GM10847 (cell line): ENCODE results near the gene SPACA7.

Experiments
- POLR2A ChIP-seq: IDR thresholded peaks from 2 replicates; pipeline ENCODE4 v1.6.1; 2011; ENCODE audit not compliant: insufficient read length; ENCODE audit errors: extremely low read depth

The SPACA7 gene

GRCh38 chr13:112345826-112346172 lies 30.4 kb upstream of the SPACA7 start:
- no peak for TF ChIP-seq POLR2A

DNA sequence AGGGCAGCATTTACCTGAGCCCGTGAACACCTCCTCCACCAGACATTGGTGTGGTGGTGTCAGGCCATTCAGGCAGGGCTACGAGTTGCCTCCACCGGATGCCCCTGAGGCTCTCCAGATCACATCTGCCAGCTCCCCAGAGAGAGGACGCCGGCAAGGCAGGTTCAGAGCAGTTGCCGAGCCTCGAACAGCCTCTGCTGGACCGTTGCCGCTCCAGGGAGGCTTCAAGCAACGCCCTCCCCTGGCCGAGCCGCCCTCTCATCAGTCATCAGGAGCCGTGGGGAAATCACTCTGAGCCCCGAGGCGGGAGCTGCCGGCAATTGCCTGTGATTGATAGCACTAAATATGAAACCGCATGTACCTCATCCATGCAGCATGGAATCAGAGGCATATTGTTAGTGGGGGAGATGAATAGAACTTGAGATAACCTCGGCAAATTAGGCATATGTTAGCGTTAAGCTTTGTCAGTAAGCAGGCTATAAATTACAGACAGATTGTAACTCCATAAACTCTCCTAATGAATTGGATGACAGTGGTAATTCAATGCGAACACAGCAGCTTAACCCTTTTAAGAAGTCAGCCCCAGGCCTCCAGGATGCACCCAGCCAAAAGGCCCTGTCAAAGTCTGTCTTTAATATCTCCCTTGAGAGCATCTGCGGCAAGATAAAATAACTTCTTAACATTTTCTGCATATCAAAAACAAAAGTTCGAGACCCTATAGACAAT lies 29.8 kb upstream of the SPACA7 start:
- no peak for TF ChIP-seq POLR2A

DNA sequence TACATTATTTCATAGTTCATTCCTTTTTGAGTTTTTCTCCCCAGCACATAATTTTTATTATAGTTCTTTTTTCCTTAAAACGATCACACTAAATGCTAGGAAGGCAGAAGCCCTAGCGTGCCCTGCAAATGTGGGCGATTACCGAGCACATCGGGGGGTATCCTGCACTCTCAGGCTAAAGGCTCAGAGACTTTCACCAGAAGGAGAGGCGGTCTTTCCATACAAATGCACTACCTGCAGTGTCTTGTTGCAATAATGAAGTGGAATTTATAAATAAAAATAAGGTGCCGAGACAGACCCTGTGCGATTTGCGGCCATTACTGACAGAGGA lies 29.3 kb upstream of the SPACA7 start:
- TF ChIP-seq POLR2A, result no peak

GRCh38 chr13:112347986-112348385 lies 28.2 kb upstream of the SPACA7 start:
- no peak for TF ChIP-seq POLR2A

DNA sequence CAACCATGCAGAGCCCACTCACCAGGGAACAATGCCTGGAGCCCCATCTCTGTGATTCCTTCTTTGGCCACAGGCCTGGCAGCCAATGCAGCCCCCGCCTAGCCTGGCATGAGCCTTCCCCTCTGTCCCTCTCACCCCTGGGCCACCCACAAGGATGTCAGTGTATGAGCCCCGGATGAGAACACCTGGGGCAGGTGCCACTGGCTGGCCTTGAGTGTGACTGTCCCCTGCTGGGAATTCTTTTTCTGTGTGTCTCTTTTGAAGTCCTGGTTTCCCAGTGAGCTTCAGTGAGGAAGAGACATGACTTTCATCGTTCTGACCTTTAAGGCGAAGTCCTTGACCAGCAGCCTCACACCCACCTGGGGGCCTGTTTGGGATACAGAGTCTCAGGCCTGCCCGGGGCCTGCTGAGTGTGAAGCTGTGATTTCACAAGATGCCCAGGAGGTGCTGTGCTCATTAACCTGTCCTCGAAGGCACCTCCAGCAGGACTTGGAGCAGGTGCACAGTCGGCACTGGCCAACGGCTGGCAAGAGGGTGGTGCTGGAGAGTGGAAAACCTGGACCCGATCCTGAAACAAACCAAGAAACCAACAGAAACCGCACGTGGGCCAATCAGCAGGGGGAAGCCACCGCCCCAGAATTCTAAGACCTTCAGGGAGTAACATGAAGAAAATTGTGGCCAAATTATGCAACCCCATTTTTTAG lies 27.4 kb upstream of the SPACA7 start:
- TF ChIP-seq POLR2A, result no peak

DNA sequence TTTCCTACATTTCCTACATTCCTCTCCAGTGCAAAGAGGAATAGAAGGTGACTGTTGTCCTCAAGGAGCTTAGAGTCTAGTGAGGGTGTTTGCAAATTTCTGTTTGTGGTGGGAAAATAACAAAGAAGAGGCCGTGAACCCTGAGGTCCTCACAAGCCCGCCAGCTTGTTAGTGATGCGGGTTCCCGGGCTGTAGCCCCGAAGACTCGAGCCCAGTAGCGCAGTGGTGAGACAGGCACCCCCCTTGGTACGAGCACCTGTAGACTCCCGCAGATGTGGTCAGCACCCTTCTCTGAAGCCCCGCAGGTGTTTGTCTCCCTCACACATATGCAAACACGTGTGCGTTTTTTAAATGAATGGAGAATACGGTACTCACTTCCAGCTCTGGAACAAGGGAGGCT lies 26.5 kb upstream of the SPACA7 start:
- no peak for TF ChIP-seq POLR2A

DNA sequence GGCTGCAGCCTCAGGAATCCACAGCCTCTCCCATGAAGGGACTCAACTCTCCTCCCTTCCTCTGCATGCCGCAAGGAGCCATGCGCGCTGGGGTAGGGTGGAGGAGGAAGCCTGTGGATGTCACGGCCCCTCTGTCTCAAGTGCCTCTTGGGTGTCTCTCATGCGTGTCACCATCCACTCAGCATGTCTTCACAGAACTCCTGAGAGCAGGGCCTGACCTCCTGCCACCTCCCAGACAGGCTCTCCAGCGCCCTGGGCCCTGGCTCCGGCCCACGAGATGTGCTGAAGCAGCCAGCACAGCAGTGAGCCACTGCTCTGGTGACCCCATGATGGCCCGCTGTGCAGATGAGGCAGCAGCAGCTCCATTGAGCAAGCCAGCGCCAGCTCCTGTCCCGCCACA lies 25.9 kb upstream of the SPACA7 start:
- TF ChIP-seq POLR2A, result no peak

DNA sequence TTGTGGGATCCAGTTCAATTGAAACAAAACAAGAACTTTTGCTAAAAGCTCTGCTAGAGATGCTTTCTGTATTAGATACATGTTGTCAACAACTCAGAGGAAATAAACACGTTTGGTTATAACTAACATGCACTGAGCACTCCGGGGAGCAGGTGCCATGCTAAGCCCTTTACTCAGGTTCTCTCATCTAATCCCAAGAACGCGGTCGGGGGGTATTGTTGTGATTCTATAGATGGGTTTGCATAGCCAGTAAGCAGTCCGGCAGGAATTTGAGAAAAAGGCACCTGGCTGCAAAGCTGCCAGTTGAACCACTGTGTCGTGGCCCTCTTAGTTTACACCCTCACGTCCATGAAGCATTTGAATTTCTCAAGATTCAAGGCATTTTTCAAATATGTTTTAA lies 24.3 kb upstream of the SPACA7 start:
- no peak for TF ChIP-seq POLR2A

DNA sequence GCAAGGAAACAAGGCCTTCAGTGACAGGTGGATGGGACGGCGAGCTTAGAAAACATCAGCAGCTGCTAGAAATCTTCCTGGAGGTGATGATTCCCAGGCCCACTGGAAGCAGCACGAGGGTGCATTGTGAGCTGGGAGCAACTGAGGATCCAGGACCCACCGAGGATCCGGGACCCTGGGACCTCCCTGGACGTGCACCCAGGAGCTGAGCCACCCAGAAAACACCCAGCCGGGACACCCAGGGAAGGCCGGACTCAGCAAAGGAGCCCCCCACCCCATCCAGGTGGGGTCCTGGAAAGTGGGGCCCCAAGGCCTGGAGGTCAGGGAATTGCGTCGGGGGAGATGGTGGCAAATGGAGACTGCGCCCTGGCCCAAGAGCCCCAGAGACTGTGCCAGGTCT lies 22.3 kb upstream of the SPACA7 start:
- TF ChIP-seq POLR2A, result no peak

DNA sequence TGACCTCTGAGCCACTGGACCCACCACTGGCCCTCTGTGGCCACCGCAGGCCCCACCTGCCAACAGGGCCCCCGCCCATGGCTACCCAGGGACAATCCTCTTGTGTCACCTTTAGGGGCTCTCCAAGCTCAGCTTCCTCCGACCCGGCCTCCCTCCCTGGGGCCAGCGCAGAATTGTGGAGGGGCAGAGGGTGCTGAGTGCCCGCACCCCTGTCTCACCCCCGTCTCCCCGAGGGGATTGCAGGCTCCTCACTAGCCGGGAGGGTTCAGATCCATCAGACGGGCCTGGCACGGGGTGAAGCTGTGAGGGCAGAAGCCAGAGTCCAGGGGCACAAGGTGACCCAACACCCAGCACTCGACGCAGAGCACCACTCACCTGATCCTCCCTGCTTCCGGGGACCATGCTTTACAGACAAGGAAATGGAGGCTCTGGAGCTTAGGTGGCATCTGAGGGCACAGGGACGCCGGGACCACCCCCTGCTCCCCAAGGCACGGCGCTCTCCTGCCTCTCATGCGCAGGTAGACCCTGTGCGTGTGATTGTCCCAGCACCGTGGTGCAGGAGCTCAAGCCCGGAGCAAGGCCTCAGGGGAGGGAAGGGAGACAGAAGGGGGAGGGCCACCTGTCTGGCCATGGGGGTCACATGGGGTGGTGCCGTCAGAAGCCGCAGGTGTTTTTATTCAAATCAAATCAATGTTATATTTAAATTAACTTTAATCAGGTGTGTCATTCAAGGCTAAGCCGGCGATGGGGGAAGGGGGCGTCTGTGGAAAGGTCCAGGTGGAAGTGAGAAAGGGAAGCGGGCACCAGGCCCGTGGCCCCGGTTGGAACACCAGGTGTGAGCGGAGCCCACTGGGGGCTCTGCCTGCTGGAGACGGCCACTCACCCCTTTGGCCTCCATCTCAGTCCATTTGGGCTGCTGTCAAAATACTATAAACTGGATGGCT lies 21.6 kb upstream of the SPACA7 start:
- no peak for TF ChIP-seq POLR2A

- TF ChIP-seq POLR2A, result no peak
These were observed 20.8 kb upstream of the SPACA7 start for GRCh38 chr13:112355274-112355838.

DNA sequence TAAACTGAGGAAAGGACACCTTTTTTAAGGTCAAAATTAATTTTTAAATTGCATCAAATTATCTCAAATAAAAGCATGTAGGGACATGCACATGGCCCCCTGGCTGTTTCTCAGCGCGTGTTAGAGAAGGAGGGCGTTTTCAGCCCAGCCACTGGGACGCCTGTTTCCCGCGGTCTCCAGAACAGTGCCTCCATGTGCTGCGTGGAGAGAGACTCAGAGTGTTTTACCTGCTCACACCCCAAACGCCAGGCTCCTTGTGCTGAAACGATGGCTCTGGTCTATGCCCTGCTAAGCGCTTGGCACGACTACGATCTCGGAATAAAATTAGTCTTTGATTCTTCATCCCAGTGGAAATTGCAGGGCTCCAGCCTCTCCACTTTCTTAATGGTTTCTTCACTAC lies 20.0 kb upstream of the SPACA7 start:
- no peak for TF ChIP-seq POLR2A

- TF ChIP-seq POLR2A, result no peak
These were observed 18.0 kb upstream of the SPACA7 start for GRCh38 chr13:112358156-112358555.

GRCh38 chr13:112362021-112362420 lies 14.1 kb upstream of the SPACA7 start:
- TF ChIP-seq POLR2A, result no peak

DNA sequence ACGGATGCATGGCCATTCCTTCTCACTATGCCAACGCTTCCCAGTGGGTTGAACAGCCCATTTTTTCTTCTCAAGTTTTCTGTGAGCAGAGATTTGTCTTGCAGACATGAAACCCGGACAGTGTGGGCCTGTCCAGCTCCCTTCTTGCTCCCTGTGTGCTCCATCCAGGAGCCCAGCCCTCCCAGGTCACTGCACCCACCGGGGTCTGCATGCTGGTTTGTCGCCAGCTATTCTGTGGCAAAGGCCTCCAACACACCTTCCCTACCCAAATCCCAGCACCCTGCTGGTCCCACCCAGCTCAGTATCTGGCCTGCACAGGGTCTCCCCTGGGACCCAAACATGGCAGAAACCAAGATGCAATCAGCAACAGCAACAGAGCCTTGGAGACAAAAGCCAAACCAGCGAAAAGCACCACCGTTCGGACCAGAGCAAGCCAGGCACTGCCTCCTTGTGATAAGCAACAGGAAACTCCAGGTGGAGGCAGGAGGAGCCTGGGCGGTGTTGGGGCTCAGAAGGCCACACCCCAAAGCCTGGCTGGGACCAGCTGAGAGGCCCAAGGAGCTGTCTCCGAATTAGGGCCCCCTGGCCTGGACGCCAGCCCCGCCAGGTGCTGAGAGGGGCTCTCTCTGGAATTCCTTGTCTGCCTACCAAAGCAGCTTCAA lies 12.2 kb upstream of the SPACA7 start:
- no peak for TF ChIP-seq POLR2A
